RWPE2 (cell line): Measurements from ENCODE around the gene ROBO4.

ENCODE experiments used
- ATAC-seq: fragments of 200-7000 bp; cut with Tn5 transposase; 3 replicates; pipeline ENCODE4 v1.9.1; 2021; ENCODE audit warnings: low read depth
- DNase-seq: peaks from one replicate; pipeline ENCODE4 v3.0.0-alpha.2; 2020; ENCODE audit warnings: low spot score
- H3K27ac ChIP-seq: fragments of 450-650 bp; 2 replicates; pipeline ENCODE4 v1.5.1; 2017; ENCODE audit warnings: mild to moderate bottlenecking; ENCODE audit not compliant: poor library complexity, severe bottlenecking
- H3K27me3 ChIP-seq: fragments of 250-450 bp; sonication (Bioruptor Pico); 2 replicates; pipeline ENCODE4 v1.5.1; 2021; ENCODE audit warnings: mild to moderate bottlenecking, moderate library complexity; ENCODE audit not compliant: insufficient read depth, poor library complexity, severe bottlenecking
- H3K36me3 ChIP-seq: fragments of 250-450 bp; sonication (Bioruptor Pico); 2 replicates; pipeline ENCODE4 v1.5.1; 2020; ENCODE audit warnings: low read depth, mild to moderate bottlenecking, moderate library complexity
- H3K4me1 ChIP-seq: fragments of 250-450 bp; sonication (Bioruptor Pico); 2 replicates; pipeline ENCODE4 v1.5.1; 2021; ENCODE audit warnings: mild to moderate bottlenecking, moderate library complexity; ENCODE audit not compliant: insufficient read depth, poor library complexity, severe bottlenecking
- H3K4me3 ChIP-seq: fragments of 250-450 bp; sonication (Bioruptor Pico); 2 replicates; pipeline ENCODE4 v1.5.1; 2021; ENCODE audit warnings: mild to moderate bottlenecking, moderate library complexity; ENCODE audit not compliant: severe bottlenecking
- H3K9me3 ChIP-seq: fragments of 250-450 bp; sonication (Bioruptor Pico); 2 replicates; pipeline ENCODE4 v1.5.1; 2021; ENCODE audit warnings: mild to moderate bottlenecking, moderate library complexity; ENCODE audit not compliant: severe bottlenecking
- CTCF ChIP-seq: fragments of 450-650 bp; IDR thresholded peaks from one replicate; pipeline ENCODE4 v1.5.1; 2017; ENCODE audit warnings: mild to moderate bottlenecking, moderate library complexity; ENCODE audit not compliant: poor library complexity, severe bottlenecking

Gene ROBO4

GRCh38 chr11:124864892-124865180 lies 32.8 kb downstream of the ROBO4 start:
- Histone ChIP-seq H3K4me3 (no peak overlapping the region), H3K36me3 (no peaks in the 10 kb centered on the region), H3K27ac (no peak overlapping the region), H3K9me3 (no peaks in the 10 kb centered on the region), H3K27me3 (peaks cover 89% of the 10 kb centered on the region), H3K4me1 (no peaks in the 10 kb centered on the region)
- ATAC-seq: no peak
- no peak for DNase-seq
- TF ChIP-seq CTCF: no peak

- H3K36me3 ChIP-seq: no peaks in the 10 kb centered on the region
- H3K9me3 ChIP-seq: no peaks in the 10 kb centered on the region
- no peak for TF ChIP-seq CTCF
- H3K27ac ChIP-seq: no peak overlapping the region
- H3K4me3 ChIP-seq: no peak overlapping the region
- peaks cover 89% of the 10 kb centered on the region for H3K27me3 ChIP-seq
- no peak for ATAC-seq
- DNase-seq: no peak
- no peaks in the 10 kb centered on the region for H3K4me1 ChIP-seq
Measured at GRCh38 chr11:124864176-124864891, 33.3 kb downstream of the ROBO4 start.

GRCh38 chr11:124863826-124864165 lies 33.9 kb downstream of the ROBO4 start:
- ATAC-seq (no peak), DNase-seq (no peak)
- H3K9me3 ChIP-seq: no peaks in the 10 kb centered on the region
- H3K36me3 ChIP-seq: no peaks in the 10 kb centered on the region
- H3K4me1 ChIP-seq: no peaks in the 10 kb centered on the region
- H3K27ac ChIP-seq: no peak overlapping the region
- TF ChIP-seq CTCF: no peak
- peaks cover 86% of the 10 kb centered on the region for H3K27me3 ChIP-seq
- no peak overlapping the region for H3K4me3 ChIP-seq

- Histone ChIP-seq H3K36me3 (no peaks in the 10 kb centered on the region), H3K4me3 (no peak overlapping the region), H3K4me1 (no peaks in the 10 kb centered on the region), H3K27me3 (peaks cover 81% of the 10 kb centered on the region), H3K9me3 (no peaks in the 10 kb centered on the region), H3K27ac (no peak overlapping the region)
- TF ChIP-seq CTCF: no peak
- DNase-seq: no peak
- ATAC-seq: peak; percentile 23; the same call in 1 of the 3 replicates
Measured at GRCh38 chr11:124863137-124863825, 34.4 kb downstream of the ROBO4 start.

GRCh38 chr11:124861670-124862069 lies 36.0 kb downstream of the ROBO4 start:
- peaks cover 65% of the 10 kb centered on the region for H3K27me3 ChIP-seq

More at GRCh38 chr11:124861670-124862069, 36.0 kb downstream of the ROBO4 start:
- Histone ChIP-seq H3K36me3 (no peaks in the 10 kb centered on the region), H3K4me3 (no peak overlapping the region), H3K27ac (no peak overlapping the region), H3K9me3 (no peaks in the 10 kb centered on the region), H3K4me1 (no peaks in the 10 kb centered on the region)
- DNase-seq (no peak), ATAC-seq (no peak)
- TF ChIP-seq CTCF: no peak
